ENCODE data around the gene SYMPK. TPM values are rescaled to one million over a fixed set of nuclear protein-coding genes. Genes with fewer than 3 reads are reported as not detected.

Gene SYMPK
- total RNA-seq, 1 donor from 2014 or later, result 26.6 TPM

DNA sequence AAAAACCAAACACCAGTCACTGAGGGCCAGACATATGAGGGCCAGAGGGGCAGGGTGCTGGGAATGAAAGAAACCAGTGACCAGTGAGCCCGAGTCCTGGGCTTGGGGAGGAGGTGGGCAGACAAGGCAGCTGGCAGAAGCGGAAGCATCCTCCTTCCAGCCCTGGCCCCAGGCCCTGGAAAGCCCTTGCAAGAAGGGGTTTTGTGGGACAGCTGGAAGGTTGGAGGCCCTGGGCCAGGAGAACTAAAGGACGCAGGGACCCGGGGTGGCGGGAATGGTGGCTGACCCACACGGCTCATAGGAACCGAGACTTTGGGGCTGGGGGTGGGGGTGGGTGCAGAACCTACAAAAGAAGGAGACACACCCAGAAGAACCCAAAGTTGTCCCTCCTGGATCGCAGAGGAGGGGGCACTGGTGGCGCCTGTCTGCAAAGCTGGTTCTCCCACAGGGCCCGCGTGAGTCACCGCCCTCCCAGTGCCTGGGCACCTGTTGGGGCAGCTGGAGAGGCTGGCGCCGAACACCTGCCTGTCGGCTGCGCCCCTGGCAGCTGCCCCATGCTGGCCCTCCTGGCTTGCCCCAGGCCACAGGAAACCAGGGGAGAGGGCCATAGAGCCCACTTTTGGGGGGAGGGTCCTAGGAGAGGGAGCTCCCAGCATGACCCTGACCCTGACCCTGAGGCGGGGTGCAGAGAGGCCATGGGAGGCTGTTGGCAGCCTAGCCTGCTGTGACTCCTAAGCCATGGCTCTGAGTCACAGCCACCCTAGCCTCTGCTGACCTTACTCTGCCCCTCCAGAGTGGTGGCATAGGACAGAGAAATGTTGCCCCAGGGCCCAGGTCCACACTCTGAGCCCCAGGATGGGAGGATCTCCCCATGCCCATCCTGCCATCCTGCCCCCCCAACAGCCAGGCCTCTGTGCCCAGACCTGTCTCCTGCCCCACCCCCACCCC is 81.5 kb downstream of the SYMPK start:
- peak; percentile 91 for DNase-seq

DNA sequence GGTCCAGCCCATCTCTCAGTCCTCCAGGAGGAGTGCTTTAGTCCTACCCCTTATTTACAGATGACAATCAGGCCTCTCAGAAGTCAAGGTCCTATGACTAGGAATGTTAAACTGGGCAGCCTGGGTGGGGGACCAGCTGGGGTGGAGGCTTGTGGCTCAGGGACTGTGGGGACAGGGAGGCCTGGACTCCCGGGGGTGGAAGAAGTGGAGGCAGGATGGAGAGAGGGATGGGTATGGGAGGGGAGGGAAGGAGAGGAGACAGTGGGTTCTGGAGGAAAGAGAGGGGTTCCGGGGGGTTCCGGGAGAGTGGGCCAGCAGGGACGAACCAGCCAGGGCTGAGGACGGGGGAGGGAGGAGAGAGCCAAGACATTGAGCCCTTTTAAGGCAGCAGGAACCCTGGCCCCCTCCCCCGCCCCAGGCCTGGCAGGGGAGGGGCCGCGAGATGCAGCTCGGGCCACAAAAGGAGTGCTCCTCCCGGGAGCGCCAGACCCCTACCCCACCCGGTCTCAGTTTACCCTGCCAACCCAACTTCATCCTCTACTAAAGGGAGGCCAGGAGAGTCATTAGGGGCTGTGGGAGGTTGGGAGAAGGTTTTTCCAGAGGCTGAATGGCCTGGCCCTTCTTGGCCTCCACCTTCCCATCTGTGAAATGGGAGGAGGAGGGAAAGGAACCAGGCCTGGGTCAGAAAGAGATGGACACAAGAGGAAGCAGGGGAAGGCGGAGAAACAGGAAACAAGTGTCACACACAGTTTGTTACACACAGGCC is 82.3 kb downstream of the SYMPK start:
- no peak for DNase-seq

DNA sequence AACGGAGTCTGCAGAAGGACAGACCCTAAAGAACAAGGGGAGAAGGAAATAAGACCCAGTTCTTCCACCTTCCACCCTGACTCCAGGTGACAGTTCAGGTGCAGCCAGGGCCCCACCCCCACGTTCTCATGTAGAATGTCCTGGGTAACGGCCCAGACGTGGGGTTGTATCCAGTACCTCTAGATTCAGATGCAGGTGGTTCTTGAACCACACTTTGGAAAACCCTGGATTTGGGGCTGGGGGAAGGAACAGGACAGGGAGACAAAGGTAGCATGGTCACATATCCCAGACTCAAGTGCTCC is 82.8 kb downstream of the SYMPK start:
- DNase-seq, result no peak

DNA sequence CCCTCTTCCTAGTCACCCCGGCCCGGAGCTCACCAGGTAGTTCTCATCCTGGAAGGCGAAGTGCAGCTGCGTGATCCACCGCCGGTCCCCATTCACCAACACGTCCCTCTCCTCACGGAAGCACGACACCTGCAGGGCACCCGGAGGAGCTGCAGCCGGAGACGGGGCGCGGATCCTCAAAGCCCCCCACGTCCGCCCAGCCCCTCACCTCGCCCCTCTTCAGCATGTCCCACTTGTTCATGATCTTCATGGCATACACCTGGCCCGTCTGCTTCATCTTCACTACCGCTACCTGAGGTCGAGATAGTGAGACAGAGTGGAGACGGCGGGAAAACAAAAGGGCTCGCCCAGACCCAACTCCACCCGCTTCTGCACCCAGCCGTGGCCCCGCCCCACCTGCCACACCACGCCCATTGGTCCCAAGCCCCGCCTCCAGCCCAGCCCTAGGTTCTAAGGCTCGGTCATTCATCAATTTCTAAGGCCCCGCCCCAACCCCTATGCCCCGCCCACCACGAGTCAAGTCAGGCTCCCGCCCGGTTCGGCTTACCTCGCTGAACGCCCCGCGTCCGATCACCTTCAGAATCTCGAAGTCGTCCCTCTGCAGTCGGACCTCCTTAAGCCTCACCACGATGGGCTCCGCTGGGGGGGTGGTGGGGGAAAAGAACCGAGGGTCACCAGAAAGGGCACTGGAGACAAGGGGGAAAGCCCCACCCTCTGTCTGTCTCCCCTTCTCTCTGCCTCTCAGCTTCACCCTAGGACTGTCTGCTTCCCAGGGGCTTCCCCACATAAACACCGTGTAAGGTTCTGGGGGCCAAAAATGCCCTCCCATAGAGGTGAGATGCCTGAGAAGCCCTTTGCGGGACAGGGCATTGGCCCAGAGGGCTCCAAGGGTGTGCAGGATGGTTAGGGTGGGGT is 83.5 kb downstream of the SYMPK start:
- DNase-seq, result peak; percentile 84

DNA sequence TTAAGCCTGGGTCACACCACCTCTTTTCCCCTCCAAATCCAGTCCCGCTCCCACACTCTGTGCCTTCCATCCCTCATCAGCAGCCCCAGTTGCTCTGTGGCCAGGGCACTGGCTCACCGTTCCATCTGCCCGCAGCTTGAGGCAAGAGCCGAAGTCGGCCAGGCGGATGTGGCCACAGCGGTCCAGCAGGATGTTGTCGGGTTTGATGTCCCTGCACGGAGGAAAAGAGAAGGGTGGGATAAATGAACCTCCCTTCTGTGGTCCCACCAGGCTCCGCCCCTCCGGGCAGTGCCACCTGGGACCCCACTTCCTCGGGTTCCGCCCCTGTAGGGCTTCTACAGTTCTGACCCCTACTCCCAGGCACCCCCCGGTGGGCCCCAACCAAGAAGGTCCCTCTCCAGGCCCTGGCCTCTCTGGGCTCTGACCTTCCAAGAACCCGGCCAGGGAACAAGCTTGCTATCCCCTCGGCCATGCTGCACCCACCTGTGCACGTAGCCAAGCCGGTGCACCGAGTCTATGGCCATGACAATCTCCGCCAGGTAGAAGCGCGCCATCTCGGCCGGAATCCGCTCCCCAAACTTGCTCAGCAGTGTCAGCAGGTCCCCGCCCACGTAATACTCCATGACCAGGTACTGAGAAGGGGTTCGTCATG is 84.8 kb downstream of the SYMPK start:
- DNase-seq, result no peak

DNA sequence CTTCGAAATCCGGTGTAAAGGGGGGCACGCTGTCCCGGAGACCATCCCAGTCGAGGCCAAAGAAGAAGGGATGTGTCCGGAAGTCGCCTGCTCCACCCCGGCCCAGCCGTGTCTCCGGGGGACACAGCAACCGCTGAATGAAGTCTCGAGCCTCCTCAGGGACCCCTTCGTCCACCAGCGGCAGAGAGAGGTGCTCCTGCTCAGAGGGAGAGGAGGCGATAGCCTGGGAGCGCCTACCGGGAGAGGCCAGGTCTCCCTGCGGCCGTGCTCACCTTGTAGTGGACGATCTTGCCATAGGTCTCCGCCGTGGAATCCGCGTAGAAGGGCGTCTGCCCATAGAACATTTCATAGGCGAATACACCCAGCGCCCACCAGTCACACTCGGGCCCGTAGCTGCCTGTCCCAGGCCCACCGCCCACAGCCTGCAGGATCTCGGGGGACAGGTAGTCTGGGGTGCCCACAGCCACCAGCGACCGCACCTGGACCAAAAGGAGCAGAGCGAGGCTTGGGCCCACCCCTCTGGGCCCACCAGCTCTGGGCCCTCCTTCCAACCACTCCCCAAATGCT is 85.5 kb downstream of the SYMPK start:
- DNase-seq, result no peak

DNA sequence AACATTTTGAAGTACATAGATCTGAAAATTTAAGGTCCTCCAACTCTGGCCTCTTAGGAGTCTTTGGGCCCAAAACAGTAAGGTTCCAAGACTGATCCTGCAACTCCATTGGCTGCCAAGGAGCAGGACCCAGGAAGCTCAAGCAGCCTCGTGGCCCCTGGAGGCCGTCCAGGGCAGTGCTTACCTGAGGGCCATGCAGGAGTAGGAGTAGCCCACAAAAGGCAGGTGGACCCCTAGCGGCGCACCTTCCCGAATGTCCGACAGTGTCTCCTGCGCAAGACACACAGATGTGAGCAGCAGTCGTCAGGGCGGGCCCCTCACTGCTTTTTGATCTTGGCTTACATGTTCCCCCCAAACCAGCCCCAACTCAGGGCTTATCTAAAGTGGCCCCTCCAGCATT is 88.2 kb downstream of the SYMPK start:
- no peak for DNase-seq

DNA sequence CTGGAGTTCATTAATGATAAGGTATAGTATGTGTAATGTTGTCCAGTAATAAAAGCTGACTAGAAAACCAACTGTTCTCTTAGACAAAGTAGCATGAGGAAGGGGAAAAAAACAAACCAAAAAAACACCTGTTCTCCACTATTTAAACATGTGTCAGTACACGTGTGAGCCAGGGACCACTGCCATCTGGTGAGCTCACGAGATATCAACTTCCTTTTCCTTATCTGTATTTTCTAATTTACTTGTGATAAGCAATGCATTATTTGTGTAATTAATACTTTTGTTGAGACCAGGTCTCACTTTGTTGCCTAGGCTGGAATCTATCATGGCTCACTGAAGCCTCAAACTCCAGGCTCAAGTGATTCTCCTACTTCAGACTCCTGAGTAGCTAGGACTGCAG is 89.6 kb downstream of the SYMPK start:
- DNase-seq, result no peak

DNA sequence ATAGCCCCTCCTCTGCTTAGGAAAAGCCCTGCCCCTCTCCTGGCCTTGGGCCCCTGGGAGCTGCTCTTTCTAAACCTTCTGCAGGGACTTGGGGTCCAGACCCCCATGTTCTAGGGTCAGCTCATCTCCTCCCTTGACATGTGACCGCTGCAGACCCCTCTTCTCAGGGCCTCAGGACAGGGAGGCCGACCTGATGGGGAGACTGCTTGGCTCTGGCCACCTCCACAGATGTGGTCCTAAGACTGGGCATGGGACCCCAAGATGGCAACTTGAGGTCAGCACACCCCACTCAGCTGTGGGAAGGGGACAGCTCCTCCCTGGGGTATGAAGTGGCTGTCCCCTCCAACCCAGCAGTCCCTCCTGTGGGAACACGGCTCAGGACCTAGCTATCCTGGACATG is 90.0 kb downstream of the SYMPK start:
- DNase-seq, result no peak

DNA sequence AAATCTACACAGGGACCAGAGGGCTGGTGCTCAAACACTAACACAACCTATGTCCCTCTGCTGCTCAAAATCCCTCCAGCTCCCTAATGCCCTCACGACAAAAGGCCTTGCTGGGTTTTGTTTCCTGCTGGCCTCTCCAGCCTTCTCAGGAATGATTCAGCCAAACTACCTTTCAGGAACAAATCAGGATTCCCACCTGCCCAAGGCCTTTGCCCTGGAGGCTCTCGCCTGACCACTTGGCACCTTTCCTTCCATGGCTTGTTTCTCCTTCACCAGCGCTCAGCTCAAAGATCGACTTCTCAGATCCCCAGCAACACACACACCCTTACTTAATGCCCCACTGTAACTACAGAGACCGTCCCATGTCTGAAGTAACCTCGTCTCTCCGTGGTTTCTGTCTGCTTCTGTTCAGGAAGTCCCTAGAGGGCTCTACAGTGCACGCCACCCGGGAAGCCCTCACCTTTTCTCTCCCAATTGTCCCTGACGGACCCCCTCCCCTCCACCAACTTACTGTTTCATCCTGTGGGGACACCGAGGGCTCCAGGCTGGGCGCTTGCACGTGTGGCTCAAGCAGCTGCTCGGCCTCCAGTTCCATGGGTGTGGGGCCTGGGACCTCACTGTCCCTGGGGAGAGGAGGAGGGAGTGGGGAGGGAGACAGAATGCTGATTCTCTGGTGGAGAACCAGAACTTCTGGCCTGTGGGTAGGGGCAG is 90.7 kb downstream of the SYMPK start:
- DNase-seq, result no peak

DNA sequence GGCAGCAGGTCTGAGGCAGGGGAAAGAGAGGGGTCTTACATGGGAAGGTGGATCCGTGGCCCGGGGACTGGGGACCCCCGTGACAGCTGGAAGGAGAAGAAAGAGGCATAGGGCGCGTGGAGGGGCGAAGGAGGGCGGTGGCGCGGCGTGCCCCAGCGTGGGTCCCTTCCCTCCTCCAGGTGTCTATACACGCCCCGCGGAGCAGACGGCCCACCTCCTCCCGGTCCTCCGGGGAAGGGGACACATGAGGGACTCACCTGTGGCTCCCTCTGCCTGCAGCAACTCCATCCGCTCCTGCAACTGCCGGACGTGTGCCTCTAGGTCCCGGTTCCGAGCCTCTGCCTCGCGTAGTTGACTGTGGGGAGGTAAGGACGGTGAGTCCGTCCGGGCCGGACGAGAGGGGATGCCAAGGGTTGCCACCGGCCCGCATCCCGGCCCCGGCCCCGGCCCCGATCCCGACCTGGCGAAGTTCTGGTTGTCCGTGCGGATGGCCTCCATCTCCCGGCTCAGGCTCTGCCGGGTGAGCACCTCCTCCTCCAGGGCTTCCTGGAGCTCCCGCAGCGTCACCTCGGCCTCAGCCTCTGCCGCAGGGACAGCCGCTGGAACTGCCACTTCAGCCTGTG is 91.5 kb downstream of the SYMPK start:
- no peak for DNase-seq

DNA sequence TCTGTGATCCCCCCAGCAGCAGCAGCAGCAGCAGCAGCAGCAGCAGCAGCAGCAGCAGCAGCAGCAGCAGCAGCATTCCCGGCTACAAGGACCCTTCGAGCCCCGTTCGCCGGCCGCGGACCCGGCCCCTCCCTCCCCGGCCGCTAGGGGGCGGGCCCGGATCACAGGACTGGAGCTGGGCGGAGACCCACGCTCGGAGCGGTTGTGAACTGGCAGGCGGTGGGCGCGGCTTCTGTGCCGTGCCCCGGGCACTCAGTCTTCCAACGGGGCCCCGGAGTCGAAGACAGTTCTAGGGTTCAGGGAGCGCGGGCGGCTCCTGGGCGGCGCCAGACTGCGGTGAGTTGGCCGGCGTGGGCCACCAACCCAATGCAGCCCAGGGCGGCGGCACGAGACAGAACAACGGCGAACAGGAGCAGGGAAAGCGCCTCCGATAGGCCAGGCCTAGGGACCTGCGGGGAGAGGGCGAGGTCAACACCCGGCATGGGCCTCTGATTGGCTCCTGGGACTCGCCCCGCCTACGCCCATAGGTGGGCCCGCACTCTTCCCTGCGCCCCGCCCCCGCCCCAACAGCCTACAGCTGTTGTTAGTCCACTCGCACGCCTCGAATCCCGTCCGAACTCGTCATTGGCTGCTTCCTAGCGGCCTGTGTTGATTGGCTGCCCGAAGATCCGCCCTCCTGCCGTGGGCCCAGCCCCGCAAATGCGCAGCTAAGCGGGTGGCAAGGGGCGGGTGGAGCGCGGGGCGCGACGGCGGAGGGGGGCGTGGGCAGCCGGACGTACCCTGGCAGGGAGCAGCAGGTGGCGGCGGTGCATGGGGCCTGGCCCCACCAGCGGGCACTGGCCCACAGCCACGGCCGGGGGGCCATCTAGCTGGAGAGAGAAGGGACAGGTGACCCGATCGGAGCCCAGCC is 92.5 kb downstream of the SYMPK start:
- peak; percentile 99 for DNase-seq

DNA sequence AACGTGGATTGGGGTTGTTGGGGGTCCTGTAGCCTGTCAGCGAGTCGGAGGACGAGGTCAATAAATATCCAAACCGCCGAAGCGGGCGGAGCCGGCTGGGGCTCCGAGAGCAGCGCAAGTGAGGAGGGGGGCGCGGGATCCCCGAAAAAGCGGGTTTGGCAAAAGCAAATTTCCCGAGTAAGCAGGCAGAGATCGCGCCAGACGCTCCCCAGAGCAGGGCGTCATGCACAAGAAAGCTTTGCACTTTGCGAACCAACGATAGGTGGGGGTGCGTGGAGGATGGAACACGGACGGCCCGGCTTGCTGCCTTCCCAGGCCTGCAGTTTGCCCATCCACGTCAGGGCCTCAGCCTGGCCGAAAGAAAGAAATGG is 93.1 kb downstream of the SYMPK start:
- DNase-seq, result peak; percentile 75

DNA sequence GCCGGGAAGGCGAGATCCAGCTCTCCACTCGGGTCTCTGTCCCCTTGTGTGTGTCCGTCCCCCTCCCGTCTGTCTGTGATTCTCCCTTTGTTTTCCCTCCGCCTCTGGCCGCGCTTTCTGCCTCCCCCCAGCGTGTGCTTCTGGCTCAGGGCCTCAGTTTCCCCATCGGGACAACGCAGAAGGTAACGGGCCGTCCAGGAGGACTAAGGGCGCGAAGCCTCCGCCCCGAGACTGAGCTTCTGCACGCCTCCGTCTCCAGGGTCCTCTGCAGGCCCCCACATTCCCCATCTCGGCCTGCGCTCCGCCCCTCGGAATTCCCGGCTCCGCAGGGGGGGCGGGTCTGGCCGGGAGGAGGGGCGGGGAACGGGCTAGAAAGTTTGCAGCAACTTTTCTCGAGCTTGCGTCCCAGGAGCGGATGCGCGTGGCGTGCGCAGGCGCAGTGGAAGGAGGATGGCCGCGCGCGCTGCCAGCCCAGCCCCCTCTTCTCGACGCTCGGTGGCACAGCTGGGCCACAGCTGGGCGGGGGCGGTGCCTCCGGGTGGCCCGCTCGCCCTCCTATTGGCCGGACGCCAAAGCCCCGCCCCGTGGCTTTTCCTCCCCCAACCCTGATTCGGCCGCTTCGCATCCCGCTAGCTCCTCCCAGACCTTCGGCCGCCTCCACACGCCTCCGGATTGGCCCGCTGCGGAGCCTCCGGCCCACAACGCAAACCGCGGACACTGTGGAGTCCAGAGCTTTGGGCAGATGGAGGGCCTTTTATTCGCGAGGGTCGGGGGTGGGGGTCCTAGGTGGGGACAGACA is 93.8 kb downstream of the SYMPK start, which contains the start of gene SIX5:
Gene SIX5, minus strand, starts transcription at position 269 of the 799 bp plus-strand sequence. CDS start 408 bp downstream, outside the sequence.
- DNase-seq, result peak; percentile 99

DNA sequence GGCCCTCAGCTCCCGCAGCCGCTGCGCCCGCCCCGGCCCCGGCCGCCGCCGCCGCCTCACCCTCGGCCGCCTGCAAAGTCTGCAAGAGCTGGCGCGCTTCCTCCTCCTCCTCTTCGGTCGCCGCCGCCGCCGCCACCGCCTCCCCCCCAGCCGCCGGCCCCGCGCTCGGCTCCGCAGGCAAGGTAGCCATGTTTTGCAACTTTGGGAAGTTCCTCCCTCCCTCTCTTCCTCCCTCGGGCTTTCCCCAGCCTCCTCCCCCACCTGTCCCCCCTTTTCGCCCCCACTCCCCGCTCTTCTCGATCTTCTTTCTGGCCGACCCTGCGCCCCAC is 94.3 kb downstream of the SYMPK start:
- DNase-seq, result no peak

DNA sequence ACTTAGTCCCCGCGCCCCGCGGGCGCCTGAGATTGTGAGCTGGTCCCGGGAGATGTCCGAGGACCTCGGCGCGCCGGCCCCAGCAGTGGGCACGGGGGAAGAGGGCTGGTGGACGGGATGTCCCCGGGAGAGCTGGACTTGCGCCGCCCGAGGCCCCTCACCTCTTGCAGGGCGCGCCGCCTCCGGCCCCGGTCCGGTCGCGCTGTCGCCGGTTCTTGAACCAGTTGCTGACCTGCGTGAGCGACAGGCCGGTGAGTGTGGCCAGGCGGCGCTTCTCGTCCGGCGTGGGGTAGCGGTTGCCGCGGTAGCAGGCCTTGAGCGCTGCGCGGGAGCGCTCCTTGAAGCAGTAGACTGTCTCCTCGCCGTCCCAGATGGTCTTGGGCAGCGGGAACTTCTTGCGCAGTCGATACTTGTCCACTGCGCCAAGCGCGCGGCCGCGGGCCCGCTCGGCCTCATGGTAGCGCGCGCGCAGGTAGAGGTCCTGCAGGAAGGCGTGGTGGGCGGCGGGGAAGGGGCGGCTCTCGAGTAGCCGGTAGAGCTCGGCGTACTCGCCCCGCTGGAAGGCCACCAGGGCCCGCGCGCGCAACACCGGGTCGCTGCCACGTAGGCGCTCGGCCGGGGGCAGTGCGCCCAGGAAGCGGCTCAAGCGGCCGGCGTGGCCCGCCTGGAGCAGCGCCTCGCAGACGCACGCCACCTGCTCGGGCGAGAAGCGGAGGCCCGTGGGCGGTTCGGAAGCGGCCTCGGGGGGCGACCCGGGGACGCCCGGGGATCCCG is 94.9 kb downstream of the SYMPK start:
- DNase-seq, result peak; percentile 80

DNA sequence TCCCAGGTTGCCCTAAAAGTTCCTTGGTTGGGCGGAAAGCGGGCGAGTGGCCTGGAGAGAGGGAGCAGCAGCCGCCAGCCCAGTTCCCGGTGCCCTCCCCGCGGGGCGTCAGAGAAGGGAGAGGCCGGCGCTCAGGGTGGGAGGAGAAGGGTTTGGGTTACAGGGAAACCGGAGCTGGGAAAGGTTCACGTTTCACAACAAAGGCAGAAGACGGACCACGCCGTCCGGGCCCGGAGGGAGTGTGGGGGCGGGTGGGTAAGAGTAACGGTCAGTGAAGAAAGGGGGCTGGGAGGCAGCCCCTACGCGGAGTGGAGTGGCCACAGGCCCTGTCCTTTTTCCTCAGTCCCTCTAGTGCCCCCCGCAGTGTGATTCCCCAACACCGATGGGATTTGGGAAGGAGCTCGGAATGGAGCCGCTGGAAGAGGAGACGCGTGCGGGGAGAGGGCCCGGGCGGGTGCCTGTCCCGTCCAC is 95.5 kb downstream of the SYMPK start:
- DNase-seq, result peak; percentile 93

Data from tongue (tissue), 2 donors.